H1 (cell line): ENCODE measurements around the gene SPDYC. TPM values are rescaled to one million over a fixed set of nuclear protein-coding genes. Genes with fewer than 3 reads are reported as not detected.

Experiments
- CHD2 ChIP-seq: IDR thresholded peaks from 2 replicates; pipeline ENCODE4 v1.6.1; 2012; ENCODE audit warnings: low read length, improper control_type of control experiment
- E2F6 ChIP-seq: IDR thresholded peaks from 2 replicates; pipeline ENCODE4 v1.6.1; 2012; ENCODE audit warnings: inconsistent platforms
- FOSL1 ChIP-seq: IDR thresholded peaks from 2 replicates; pipeline ENCODE4 v1.6.1; 2011; ENCODE audit warnings: mild to moderate bottlenecking, low read depth, low read length, moderate library complexity; ENCODE audit not compliant: insufficient read depth
- POU5F1 ChIP-seq: IDR thresholded peaks from 2 replicates; pipeline ENCODE4 v1.6.1; 2011; ENCODE audit warnings: low read depth, mild to moderate bottlenecking, low read length, moderate library complexity
- RBBP5 ChIP-seq: IDR thresholded peaks from 2 replicates; pipeline ENCODE4 v1.7.1; 2012; ENCODE audit warnings: low read depth, mild to moderate bottlenecking, inconsistent platforms, low read length, moderate library complexity, borderline replicate concordance
- SP1 ChIP-seq: IDR thresholded peaks from 2 replicates; pipeline ENCODE4 v1.6.1; 2011; ENCODE audit warnings: low read depth, low read length
- TAF7 ChIP-seq: optimal IDR thresholded peaks from 2 replicates; pipeline ENCODE3; 2011; ENCODE audit warnings: low read depth, mild to moderate bottlenecking, inconsistent platforms, low read length, moderate library complexity, borderline replicate concordance
- TBP ChIP-seq: IDR thresholded peaks from 2 replicates; pipeline ENCODE4 v1.6.1; 2011; ENCODE audit warnings: low read depth, low read length, improper control_type of control experiment
- TCF12 ChIP-seq: IDR thresholded peaks from 2 replicates; pipeline ENCODE4 v1.6.1; 2011; ENCODE audit warnings: low read depth, mild to moderate bottlenecking, low read length
- YY1 ChIP-seq: IDR thresholded peaks from 2 replicates; pipeline ENCODE4 v1.6.1; 2011; ENCODE audit warnings: low read depth, mild to moderate bottlenecking, low read length
- polyA plus RNA-seq, 7 experiments: library from polyadenylated mRNA; depleted of rRNA in 3 of 7; stranded (reverse) in 5 of 7; unstranded in 2 of 7; fragments of >200 nt in 5 of 7; fragments of 200-250 nt in 2 of 7; gene quantifications; 1 replicate in 5 of 7; 2 replicates in 1 of 7; 4 replicates in 1 of 7; pipeline versions ENCODE4 v1.2.1 to v1.2.3, GENCODE V29; 2011 to 2013; ENCODE audit warnings: missing spikeins in 2 of 7, mixed read lengths in 2 of 7
- total RNA-seq: library from RNA; stranded (reverse); fragmentation: NEBNext Ultra II Directional; extraction: Animal tissue kit (Norgen Biotek cat#: 25700); gene quantifications from 2 replicates; pipeline ENCODE4 v1.2.1, GENCODE V29; 2021

The SPDYC gene
- total and polyA plus RNA-seq, 2 of the 8 experiments (the other 6 are each of a cell fraction or from before 2014, with no cell fraction given), result 0.15 TPM; not detected in 1

- peak; percentile 87; the same call in 1 of the 2 replicates for TF ChIP-seq TCF12
- TF ChIP-seq SP1, result peak; percentile 47; the same call in 1 of the 2 replicates
- TF ChIP-seq FOSL1, result no peak
- no peak for TF ChIP-seq E2F6
- peak; percentile 58 for TF ChIP-seq TBP
- TF ChIP-seq YY1, result peak; percentile 6; the same call in 1 of the 2 replicates
- peak; percentile 97 for TF ChIP-seq RBBP5
- no peak; the same call in 1 of the 2 replicates for TF ChIP-seq CHD2
- TF ChIP-seq TAF7, result no peak
- no peak for TF ChIP-seq POU5F1
Measured at GRCh38 chr11:65213322-65214211, 43.5 kb downstream of the SPDYC start (continued).
